ENCODE measurements around the gene IRF2BP2. TPM values are rescaled to one million over a fixed set of nuclear protein-coding genes. Genes with fewer than 3 reads are reported as not detected.
A peak's percentile ranks its signal among the peaks of the same experiment; 100 is the strongest.

Gene IRF2BP2
- total and polyA plus RNA-seq, 2 of the 13 experiments (the other 11 are each of a cell fraction or from before 2014, with no cell fraction given) = 140 to 147 TPM

- TF ChIP-seq FOXK1 (CRISPR knock-in tag; IDR thresholded peaks at IDR 0.05; ENCODE audit: borderline replicate concordance, low read depth) (peak; percentile 86; the same call in 1 of the 2 replicates), NBN (conservative IDR thresholded peaks at IDR 0.05) (no peak), HIVEP1 (CRISPR knock-in tag; IDR thresholded peaks at IDR 0.05) (no peak), ZNF550 (CRISPR knock-in tag; IDR thresholded peaks at IDR 0.05; ENCODE audit: borderline replicate concordance) (no peak), KDM2A (CRISPR knock-in tag; IDR thresholded peaks at IDR 0.05; ENCODE audit: borderline replicate concordance, low read depth) (no peak), CBX1 (IDR thresholded peaks at IDR 0.05; ENCODE audit: low read depth) (no peak), NR0B2 (CRISPR knock-in tag; IDR thresholded peaks at IDR 0.05) (no peak), SATB2 (CRISPR knock-in tag; IDR thresholded peaks at IDR 0.05) (no peak), NRL (CRISPR knock-in tag; IDR thresholded peaks at IDR 0.05; ENCODE audit: borderline replicate concordance) (no peak), ZNF567 (CRISPR knock-in tag; IDR thresholded peaks at IDR 0.05; ENCODE audit: borderline replicate concordance) (no peak), CENPT (CRISPR knock-in tag; IDR thresholded peaks at IDR 0.05; ENCODE audit: low read depth) (no peak), SAP130 (CRISPR knock-in tag; IDR thresholded peaks at IDR 0.05; ENCODE audit: low read depth) (peak; percentile 50; the same call in 1 of the 2 replicates), ELF1 (CRISPR knock-in tag; IDR thresholded peaks at IDR 0.05) (no peak), ZNF24 (IDR thresholded peaks at IDR 0.05) (no peak), ZNF34 (CRISPR knock-in tag; IDR thresholded peaks at IDR 0.05; ENCODE audit: borderline replicate concordance) (no peak), THAP11 (CRISPR knock-in tag; IDR thresholded peaks at IDR 0.05) (peak; percentile 53), HHEX (CRISPR knock-in tag; IDR thresholded peaks at IDR 0.05) (no peak), HNF1A (IDR thresholded peaks at IDR 0.05; ENCODE audit: low read depth) (no peak), HNF1A (CRISPR knock-in tag; IDR thresholded peaks at IDR 0.05; ENCODE audit: borderline replicate concordance) (no peak; the same call in 1 of the 2 replicates), ZNF10 (CRISPR knock-in tag; IDR thresholded peaks at IDR 0.05; ENCODE audit: borderline replicate concordance, low read depth) (no peak)
- TF ChIP-seq, protein P1, sequence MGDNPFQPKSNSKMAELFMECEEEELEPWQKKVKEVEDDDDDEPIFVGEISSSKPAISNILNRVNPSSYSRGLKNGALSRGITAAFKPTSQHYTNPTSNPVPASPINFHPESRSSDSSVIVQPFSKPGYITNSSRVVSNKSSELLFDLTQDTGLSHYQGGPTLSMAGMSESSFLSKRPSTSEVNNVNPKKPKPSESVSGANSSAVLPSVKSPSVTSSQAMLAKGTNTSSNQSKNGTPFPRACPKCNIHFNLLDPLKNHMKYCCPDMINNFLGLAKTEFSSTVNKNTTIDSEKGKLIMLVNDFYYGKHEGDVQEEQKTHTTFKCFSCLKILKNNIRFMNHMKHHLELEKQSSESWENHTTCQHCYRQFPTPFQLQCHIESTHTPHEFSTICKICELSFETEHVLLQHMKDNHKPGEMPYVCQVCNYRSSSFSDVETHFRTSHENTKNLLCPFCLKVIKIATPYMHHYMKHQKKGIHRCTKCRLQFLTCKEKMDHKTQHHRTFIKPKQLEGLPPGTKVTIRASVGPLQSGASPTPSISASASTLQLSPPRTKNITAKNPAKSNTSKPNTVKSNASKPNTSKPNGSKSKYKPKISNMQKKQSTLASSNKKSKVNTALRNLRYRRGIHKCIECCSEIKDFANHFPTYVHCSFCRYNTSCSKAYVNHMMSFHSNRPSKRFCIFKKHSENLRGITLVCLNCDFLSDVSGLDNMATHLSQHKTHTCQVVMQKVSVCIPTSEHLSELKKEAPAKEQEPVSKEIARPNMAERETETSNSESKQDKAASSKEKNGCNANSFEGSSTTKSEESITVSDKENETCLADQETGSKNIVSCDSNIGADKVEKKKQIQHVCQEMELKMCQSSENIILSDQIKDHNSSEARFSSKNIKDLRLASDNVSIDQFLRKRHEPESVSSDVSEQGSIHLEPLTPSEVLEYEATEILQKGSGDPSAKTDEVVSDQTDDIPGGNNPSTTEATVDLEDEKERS (CRISPR knock-in tag; IDR thresholded peaks at IDR 0.05) = no peak
- TF ChIP-seq, protein P2, sequence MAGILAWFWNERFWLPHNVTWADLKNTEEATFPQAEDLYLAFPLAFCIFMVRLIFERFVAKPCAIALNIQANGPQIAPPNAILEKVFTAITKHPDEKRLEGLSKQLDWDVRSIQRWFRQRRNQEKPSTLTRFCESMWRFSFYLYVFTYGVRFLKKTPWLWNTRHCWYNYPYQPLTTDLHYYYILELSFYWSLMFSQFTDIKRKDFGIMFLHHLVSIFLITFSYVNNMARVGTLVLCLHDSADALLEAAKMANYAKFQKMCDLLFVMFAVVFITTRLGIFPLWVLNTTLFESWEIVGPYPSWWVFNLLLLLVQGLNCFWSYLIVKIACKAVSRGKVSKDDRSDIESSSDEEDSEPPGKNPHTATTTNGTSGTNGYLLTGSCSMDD (CRISPR knock-in tag; IDR thresholded peaks at IDR 0.05) = no peak
- TF ChIP-seq, protein P3, sequence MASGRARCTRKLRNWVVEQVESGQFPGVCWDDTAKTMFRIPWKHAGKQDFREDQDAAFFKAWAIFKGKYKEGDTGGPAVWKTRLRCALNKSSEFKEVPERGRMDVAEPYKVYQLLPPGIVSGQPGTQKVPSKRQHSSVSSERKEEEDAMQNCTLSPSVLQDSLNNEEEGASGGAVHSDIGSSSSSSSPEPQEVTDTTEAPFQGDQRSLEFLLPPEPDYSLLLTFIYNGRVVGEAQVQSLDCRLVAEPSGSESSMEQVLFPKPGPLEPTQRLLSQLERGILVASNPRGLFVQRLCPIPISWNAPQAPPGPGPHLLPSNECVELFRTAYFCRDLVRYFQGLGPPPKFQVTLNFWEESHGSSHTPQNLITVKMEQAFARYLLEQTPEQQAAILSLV (CRISPR knock-in tag; IDR thresholded peaks at IDR 0.05; ENCODE audit: borderline replicate concordance) = no peak
Observed at GRCh38 chr1:234562334-234562733, 47.6 kb downstream of the IRF2BP2 start (continued).

Data from HepG2 (cell line).